Measurements from ENCODE around the gene ONECUT2. TPM values are rescaled to one million over a fixed set of nuclear protein-coding genes. Genes with fewer than 3 reads are reported as not detected.

Gene ONECUT2
- total RNA-seq, 2 experiments from 2014 or later, result 0.02 TPM; not detected in 1

DNA sequence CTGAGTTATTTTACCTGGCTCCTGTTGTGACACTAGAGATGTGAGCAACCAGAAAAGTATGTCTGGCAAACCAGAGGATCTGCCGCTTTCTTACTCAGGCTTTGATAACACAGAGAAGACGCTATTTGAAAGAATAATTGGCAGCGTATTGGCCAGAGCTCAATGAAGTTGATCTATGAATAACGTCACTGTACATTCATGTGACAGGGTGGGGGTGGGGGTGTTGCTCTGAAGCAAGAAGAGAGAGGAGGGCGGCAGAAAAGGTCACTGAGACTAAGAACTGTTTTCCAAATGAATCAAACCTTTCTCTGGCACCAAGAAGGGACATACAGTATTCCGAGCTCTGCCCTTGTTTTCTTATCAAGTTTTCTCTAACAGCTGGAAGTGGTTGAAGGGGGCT is 1.7 kb upstream of the ONECUT2 start:
- peaks cover 28% of the 10 kb centered on the region for H3K36me3 Mint-ChIP-seq
- H3K4me3 Mint-ChIP-seq, result no peak overlapping the region
- intact Hi-C loops (cut with micrococcal nuclease), result loop anchor here (10.0 kb wide), 1 partner anchor 1841 kb away; the partner anchor contains the start of gene RAX
- ChIA-PET POLR2A (no interaction called here), CTCF (no interaction called here)
- peaks cover 46% of the 10 kb centered on the region for H3K4me1 Mint-ChIP-seq (ENCODE audit: low read depth)
- H3K27ac Mint-ChIP-seq, result no peak overlapping the region
- DNase-seq, result no peak
- H3K9me3 Mint-ChIP-seq, result peaks cover 6% of the 10 kb centered on the region
- H3K27me3 Mint-ChIP-seq, result peaks cover 78% of the 10 kb centered on the region

DNA sequence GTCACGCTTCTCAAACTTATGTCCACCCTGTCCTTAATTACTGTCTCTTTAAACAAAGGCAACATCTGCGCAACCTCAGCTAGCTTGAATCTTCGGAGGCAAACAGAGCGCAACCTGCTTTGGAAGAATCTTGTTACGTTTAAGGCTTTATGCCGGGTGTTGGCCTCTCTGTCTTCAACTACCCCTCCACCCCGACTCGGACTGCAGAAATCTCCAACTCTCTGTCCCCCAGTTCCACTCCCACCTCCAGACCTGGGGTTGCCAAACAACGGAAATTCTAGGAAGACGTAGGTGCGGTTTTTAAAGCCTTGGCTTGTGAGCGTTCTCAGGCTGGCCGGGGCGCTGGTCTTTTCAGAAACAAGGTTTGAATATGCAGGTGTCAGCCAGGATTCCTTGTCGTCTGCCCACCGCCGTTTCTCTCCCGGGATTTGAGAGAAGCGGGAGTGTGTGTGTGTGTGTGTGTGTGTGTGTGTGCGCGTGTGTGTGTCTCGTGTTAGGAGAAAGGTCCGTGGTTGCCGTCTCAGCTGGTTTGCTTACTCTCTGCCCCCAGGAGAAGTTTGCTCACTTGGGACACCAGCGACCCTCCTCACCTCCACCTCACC is 1.1 kb upstream of the ONECUT2 start:
- ChIA-PET POLR2A (no interaction called here), CTCF (no interaction called here)
- Mint-ChIP-seq H3K27me3 (peaks cover 81% of the 10 kb centered on the region), H3K9me3 (peaks cover 6% of the 10 kb centered on the region), H3K4me1 (ENCODE audit: low read depth) (peaks cover 49% of the 10 kb centered on the region), H3K27ac (no peak overlapping the region), H3K36me3 (peaks cover 26% of the 10 kb centered on the region), H3K4me3 (no peak overlapping the region)
- DNase-seq, result no peak
- intact Hi-C loops (cut with micrococcal nuclease), result loop anchor here (10.0 kb wide), 1 partner anchor 1841 kb away; the partner anchor contains the start of gene RAX

DNA sequence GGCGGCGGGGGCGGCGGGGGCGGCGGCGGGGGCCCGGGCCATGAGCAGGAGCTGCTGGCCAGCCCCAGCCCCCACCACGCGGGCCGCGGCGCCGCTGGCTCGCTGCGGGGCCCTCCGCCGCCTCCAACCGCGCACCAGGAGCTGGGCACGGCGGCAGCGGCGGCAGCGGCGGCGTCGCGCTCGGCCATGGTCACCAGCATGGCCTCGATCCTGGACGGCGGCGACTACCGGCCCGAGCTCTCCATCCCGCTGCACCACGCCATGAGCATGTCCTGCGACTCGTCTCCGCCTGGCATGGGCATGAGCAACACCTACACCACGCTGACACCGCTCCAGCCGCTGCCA is 644 bp downstream of the ONECUT2 start:
- POLR2A ChIA-PET, result no interaction called here
- intact Hi-C loops (cut with micrococcal nuclease), result loop anchor here (5.0 to 10.0 kb wide), 5 partner anchors 84 to 1839 kb away; partner anchors contain the start of genes RAX, ST8SIA3 and WDR7
- Mint-ChIP-seq H3K4me1 (ENCODE audit: low read depth) (peaks cover 47% of the 10 kb centered on the region), H3K4me3 (peak overlapping the region; percentile 48), H3K36me3 (peaks cover 18% of the 10 kb centered on the region), H3K9me3 (no peaks in the 10 kb centered on the region), H3K27ac (peak overlapping the region; percentile 42), H3K27me3 (peaks cover 81% of the 10 kb centered on the region)
- CTCF ChIA-PET, result no interaction called here
- DNase-seq, result no peak

DNA sequence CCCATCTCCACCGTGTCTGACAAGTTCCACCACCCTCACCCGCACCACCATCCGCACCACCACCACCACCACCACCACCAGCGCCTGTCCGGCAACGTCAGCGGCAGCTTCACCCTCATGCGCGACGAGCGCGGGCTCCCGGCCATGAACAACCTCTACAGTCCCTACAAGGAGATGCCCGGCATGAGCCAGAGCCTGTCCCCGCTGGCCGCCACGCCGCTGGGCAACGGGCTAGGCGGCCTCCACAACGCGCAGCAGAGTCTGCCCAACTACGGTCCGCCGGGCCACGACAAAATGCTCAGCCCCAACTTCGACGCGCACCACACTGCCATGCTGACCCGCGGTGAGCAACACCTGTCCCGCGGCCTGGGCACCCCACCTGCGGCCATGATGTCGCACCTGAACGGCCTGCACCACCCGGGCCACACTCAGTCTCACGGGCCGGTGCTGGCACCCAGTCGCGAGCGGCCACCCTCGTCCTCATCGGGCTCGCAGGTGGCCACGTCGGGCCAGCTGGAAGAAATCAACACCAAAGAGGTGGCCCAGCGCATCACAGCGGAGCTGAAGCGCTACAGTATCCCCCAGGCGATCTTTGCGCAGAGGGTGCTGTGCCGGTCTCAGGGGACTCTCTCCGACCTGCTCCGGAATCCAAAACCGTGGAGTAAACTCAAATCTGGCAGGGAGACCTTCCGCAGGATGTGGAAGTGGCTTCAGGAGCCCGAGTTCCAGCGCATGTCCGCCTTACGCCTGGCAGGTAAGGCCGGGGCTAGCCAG is 1.2 kb downstream of the ONECUT2 start:
- intact Hi-C loops (cut with micrococcal nuclease), result loop anchor here (5.0 to 10.0 kb wide), 5 partner anchors 84 to 1838 kb away; partner anchors contain the start of genes RAX, ST8SIA3 and WDR7
- Mint-ChIP-seq H3K36me3 (peaks cover 18% of the 10 kb centered on the region), H3K27ac (peak overlapping the region; percentile 42), H3K27me3 (peaks cover 82% of the 10 kb centered on the region), H3K4me3 (peak overlapping the region; percentile 60), H3K9me3 (no peaks in the 10 kb centered on the region), H3K4me1 (ENCODE audit: low read depth) (peaks cover 52% of the 10 kb centered on the region)
- ChIA-PET CTCF (no interaction called here), POLR2A (no interaction called here)
- peak; percentile 11 for DNase-seq

DNA sequence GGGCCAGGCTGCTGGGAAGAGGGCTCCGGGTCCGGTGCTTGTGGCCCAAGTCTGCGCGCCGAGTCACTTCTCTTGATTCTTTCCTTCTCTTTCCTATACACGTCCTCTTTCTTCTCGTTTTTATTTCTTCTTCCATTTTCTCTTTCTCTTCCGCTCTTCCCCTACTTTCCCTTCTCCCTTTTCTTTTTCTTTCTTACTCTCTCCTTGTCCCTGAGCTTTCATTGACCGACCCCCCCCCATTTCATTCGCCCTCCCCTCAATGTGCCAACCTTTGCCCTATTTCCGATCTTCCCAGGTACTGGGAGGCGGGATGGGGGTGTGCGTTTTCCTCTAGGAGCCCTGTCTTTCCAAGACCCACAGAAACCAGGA is 1.8 kb downstream of the ONECUT2 start:
- Mint-ChIP-seq H3K4me3 (peak overlapping the region; percentile 60), H3K36me3 (peaks cover 13% of the 10 kb centered on the region), H3K27me3 (peaks cover 80% of the 10 kb centered on the region), H3K27ac (peak overlapping the region; percentile 31), H3K9me3 (no peaks in the 10 kb centered on the region), H3K4me1 (ENCODE audit: low read depth) (peaks cover 55% of the 10 kb centered on the region)
- DNase-seq, result no peak
- intact Hi-C loops (cut with micrococcal nuclease), result loop anchor here (5.0 to 10.0 kb wide), 5 partner anchors 85 to 1838 kb away; partner anchors contain the start of genes RAX, ST8SIA3 and WDR7
- POLR2A ChIA-PET, result no interaction called here
- CTCF ChIA-PET, result no interaction called here

DNA sequence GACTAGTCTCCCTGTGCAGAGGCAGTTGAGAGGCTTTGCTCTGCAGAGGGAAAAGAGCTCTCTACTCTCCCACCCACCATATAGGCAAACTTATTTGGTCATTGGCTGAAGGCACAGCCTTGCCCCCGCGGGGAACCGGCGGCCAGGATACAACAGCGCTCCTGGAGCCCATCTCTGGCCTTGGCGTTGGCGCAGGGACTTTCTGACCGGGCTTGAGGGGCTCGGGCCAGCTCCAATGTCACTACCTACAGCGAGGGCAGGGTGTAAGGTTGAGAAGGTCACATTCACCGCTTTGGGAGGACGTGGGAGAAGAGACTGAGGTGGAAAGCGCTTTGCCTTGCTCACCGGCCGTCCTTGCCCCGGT is 2.2 kb downstream of the ONECUT2 start:
- H3K27ac Mint-ChIP-seq, result no peak overlapping the region
- H3K36me3 Mint-ChIP-seq, result peaks cover 10% of the 10 kb centered on the region
- H3K4me1 Mint-ChIP-seq (ENCODE audit: low read depth), result peaks cover 55% of the 10 kb centered on the region
- intact Hi-C loops (cut with micrococcal nuclease), result loop anchor here (5.0 to 10.0 kb wide), 5 partner anchors 85 to 1837 kb away; partner anchors contain the start of genes RAX, ST8SIA3 and WDR7
- ChIA-PET CTCF (no interaction called here), POLR2A (no interaction called here)
- H3K27me3 Mint-ChIP-seq, result peaks cover 80% of the 10 kb centered on the region
- no peaks in the 10 kb centered on the region for H3K9me3 Mint-ChIP-seq
- DNase-seq, result no peak
- no peak overlapping the region for H3K4me3 Mint-ChIP-seq

DNA sequence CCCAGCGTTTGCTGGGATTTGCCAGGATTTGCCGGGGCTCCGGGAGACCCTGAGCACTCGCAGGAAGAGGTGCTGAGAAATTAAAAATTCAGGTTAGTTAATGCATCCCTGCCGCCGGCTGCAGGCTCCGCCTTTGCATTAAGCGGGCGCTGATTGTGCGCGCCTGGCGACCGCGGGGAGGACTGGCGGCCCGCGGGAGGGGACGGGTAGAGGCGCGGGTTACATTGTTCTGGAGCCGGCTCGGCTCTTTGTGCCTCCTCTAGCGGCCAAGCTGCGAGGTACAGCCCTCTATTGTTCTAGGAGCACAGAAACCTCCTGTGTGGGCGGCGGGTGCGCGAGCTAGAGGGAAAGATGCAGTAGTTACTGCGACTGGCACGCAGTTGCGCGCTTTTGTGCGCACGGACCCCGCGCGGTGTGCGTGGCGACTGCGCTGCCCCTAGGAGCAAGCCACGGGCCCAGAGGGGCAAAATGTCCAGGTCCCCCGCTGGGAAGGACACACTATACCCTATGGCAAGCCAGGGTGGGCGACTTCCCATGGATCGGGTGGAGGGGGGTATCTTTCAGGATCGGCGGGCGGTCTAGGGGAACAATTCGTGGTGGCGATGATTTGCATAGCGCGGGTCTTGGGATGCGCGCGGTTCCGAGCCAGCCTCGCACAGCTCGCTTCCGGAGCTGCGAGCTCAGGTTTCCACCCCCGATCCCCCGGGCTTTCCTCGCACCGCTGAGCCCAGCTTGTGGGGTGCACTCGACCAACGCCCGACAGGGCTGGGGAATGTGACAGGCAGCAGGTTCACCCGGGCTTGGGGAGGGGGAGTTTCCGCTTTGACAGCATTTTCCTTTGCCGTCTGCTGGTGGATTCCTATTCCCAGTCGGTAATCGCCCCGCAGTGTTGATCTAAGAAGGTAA is 2.8 kb downstream of the ONECUT2 start:
- DNase-seq, result peak; percentile 82
- POLR2A ChIA-PET, result no interaction called here
- H3K27me3 Mint-ChIP-seq, result peaks cover 85% of the 10 kb centered on the region
- CTCF ChIA-PET, result interaction anchor here (0.7 to 1.4 kb wide), 4 partner anchors 8 to 734 kb away, joined by 3 to 4 read pairs (median 4); no protein-coding TSS in a partner anchor
- peaks cover 10% of the 10 kb centered on the region for H3K36me3 Mint-ChIP-seq
- H3K9me3 Mint-ChIP-seq, result no peaks in the 10 kb centered on the region
- intact Hi-C loops (cut with micrococcal nuclease), result loop anchor here (1.0 to 10.0 kb wide), 6 partner anchors 9 to 1837 kb away; partner anchors contain the start of genes RAX, ST8SIA3 and WDR7
- peak overlapping the region; percentile 25 for H3K4me3 Mint-ChIP-seq
- no peak overlapping the region for H3K27ac Mint-ChIP-seq
- H3K4me1 Mint-ChIP-seq (ENCODE audit: low read depth), result peaks cover 55% of the 10 kb centered on the region

DNA sequence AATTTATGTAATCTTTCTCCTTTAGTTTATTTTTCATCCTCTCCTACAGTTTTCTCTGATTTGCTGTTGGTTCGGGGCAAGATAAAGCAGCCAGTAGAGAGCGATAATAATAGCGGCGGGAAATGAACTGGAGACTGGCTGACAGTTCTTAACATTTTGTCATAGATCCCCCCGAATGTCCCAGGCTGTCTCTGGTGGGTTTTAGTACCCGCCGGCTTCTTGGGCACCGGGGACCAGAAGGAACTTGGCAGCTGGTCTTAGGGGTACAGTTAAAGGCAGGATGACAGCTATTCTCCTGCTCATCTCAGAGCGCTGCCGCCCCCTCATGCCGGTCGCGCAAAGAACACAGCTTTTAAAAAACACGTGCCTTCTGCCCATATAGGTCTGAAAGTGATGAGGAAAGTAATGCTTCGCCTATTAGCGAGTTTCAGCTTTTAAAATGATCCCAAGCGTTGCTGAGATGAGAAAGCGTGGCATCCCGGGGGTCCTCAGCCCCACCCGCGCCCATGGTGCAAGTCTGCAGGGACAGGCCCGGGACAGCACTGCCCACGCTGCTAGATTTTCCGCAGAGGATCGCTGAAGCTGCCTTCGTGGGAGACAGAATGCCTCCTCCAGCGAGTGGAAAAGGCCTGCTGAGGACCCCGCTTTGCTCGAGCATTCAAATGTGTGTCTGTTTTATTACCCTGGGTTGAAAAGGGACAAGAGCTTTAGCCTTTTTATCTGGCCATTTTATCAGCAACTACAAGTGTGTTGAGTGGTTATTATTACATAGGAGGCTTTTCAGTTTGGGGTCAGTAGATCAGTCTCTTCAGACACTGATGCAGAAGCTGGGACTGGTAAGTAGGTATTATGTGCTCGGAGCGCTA is 3.8 kb downstream of the ONECUT2 start:
- DNase-seq, result peak; percentile 20
- H3K27me3 Mint-ChIP-seq, result peaks cover 83% of the 10 kb centered on the region
- peaks cover 52% of the 10 kb centered on the region for H3K4me1 Mint-ChIP-seq (ENCODE audit: low read depth)
- no peaks in the 10 kb centered on the region for H3K9me3 Mint-ChIP-seq
- intact Hi-C loops (cut with micrococcal nuclease), result loop anchor here (1.0 to 10.0 kb wide), 6 partner anchors 10 to 1836 kb away; partner anchors contain the start of genes RAX, ST8SIA3 and WDR7
- no peak overlapping the region for H3K4me3 Mint-ChIP-seq
- ChIA-PET CTCF (interaction anchor here (0.7 to 1.4 kb wide), 7 partner anchors 9 to 735 kb away, joined by 3 to 4 read pairs (median 3); no protein-coding TSS in a partner anchor), POLR2A (no interaction called here)
- peaks cover 10% of the 10 kb centered on the region for H3K36me3 Mint-ChIP-seq
- H3K27ac Mint-ChIP-seq, result no peak overlapping the region

DNA sequence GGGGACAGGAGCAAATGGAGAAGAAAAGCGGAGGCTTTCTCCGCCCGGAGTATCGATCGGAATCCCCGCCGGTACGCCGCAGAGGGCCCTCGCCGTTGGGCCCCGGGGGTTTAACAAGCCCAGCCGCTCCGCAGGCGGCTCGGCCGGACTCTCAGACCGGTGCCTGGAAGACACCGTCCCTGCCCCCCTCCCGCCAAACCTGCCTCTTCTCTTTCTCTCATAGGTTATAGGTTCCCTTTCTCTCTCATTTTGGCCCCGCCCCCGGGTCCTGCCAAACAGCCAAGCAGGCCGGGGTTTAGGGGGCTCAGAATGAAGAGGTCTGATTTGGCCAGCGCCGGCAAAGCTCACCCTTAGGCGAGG is 4.4 kb downstream of the ONECUT2 start:
- Mint-ChIP-seq H3K27ac (peak overlapping the region; percentile 18), H3K27me3 (peaks cover 79% of the 10 kb centered on the region), H3K9me3 (no peaks in the 10 kb centered on the region), H3K4me1 (ENCODE audit: low read depth) (peaks cover 47% of the 10 kb centered on the region), H3K4me3 (no peak overlapping the region), H3K36me3 (peaks cover 10% of the 10 kb centered on the region)
- no peak for DNase-seq
- intact Hi-C loops (cut with micrococcal nuclease), result loop anchor here (5.0 to 10.0 kb wide), 5 partner anchors 87 to 1835 kb away; partner anchors contain the start of genes RAX, ST8SIA3 and WDR7
- CTCF ChIA-PET, result interaction anchor here (0.7 to 1.0 kb wide), 3 partner anchors 13 to 691 kb away, joined by 3 read pairs; no protein-coding TSS in a partner anchor
- POLR2A ChIA-PET, result no interaction called here

DNA sequence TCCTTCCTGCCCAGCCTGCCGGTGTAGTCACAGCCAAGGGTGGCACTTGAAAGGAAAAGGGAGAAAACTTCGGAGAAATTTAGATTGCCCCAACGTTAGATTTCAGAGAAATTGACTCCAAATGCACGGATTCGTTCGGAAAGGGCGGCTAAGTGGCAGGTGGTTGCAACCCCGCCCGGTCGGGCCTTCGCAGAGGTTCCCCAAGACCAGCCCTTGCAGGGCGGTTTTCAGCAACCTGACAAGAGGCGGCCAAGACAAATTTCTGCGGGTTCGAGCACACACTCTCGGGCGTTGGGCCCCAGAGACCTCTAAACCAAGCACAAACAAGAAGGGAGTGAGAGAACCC is 4.8 kb downstream of the ONECUT2 start:
- intact Hi-C loops (cut with micrococcal nuclease), result loop anchor here (5.0 to 10.0 kb wide), 6 partner anchors 88 to 1835 kb away; partner anchors contain the start of genes RAX, ST8SIA3 and WDR7
- no peaks in the 10 kb centered on the region for H3K9me3 Mint-ChIP-seq
- no peak for DNase-seq
- no peak overlapping the region for H3K4me3 Mint-ChIP-seq
- H3K4me1 Mint-ChIP-seq (ENCODE audit: low read depth), result peaks cover 46% of the 10 kb centered on the region
- peaks cover 10% of the 10 kb centered on the region for H3K36me3 Mint-ChIP-seq
- ChIA-PET POLR2A (no interaction called here), CTCF (interaction anchor here (0.7 to 1.0 kb wide), 2 partner anchors 14 to 691 kb away, joined by 3 read pairs; no protein-coding TSS in a partner anchor)
- peak overlapping the region; percentile 18 for H3K27ac Mint-ChIP-seq
- peaks cover 75% of the 10 kb centered on the region for H3K27me3 Mint-ChIP-seq
